HEK293 (cell line): Measurements from ENCODE around the gene GLRA3.

Source experiments
- CTCF ChIA-PET: fragments of 350-600 bp; formaldehyde crosslinking; extraction: SDS; loops from one replicate; lab custom pipeline; 2021; ENCODE audit warnings: antibody characterized with exemption; lab: Yijun Ruan, JAX
- POLR2A ChIA-PET: fragments of 300-600 bp; formaldehyde crosslinking; extraction: SDS; loops from one replicate; lab custom pipeline; 2020; ENCODE audit warnings: antibody characterized with exemption, inconsistent platforms; lab: Yijun Ruan, JAX
- H3K27ac ChIP-seq: fragments of 200-500 bp; sonication (Bioruptor generic); 2 replicates; pipeline ENCODE4 v1.5.1; 2014; ENCODE audit warnings: low read depth, low read length, control low read depth, inconsistent platforms; ENCODE audit errors: extremely low read depth
- H3K36me3 ChIP-seq, 2 experiments: fragments of 200-500 bp in 1 of 2; sonication (Bioruptor generic) in 1 of 2; 1 replicate in 1 of 2; 2 replicates in 1 of 2; pipeline ENCODE4 v1.5.1; 2014 to 2017; ENCODE audit warnings: inconsistent platforms in 2 of 2, low read length in 2 of 2; ENCODE audit not compliant: control insufficient read depth in 2 of 2, insufficient read depth in 1 of 2
- H3K4me1 ChIP-seq: fragments of 200-500 bp; sonication (Bioruptor generic); 2 replicates; pipeline ENCODE4 v1.5.1; 2014; ENCODE audit warnings: mild to moderate bottlenecking, low read length, inconsistent platforms; ENCODE audit not compliant: control insufficient read depth, insufficient read depth
- H3K4me3 ChIP-seq: 2 replicates; pipeline ENCODE4 v1.5.1; 2011; ENCODE audit warnings: low read depth, mild to moderate bottlenecking, control low read depth, low read length, moderate library complexity
- H3K9me3 ChIP-seq: fragments of 200-500 bp; sonication (Bioruptor generic); 2 replicates; pipeline ENCODE4 v1.5.1; 2014; ENCODE audit warnings: low read depth, low read length, inconsistent platforms; ENCODE audit not compliant: control insufficient read depth, insufficient read depth
- AEBP2 ChIP-seq: fragments of 450-650 bp; formaldehyde crosslinking; IDR thresholded peaks from 2 replicates; pipeline ENCODE4 v1.5.1; 2016; ENCODE audit warnings: missing biosample characterization, missing genetic modification characterization, borderline replicate concordance
- ATF2 ChIP-seq: fragments of 450-650 bp; formaldehyde crosslinking; IDR thresholded peaks from 2 replicates; pipeline ENCODE4 v1.5.1; 2016; ENCODE audit warnings: missing biosample characterization, missing genetic modification characterization, low read depth
- BCL11A ChIP-seq: fragments of 450-650 bp; formaldehyde crosslinking; IDR thresholded peaks from 2 replicates; pipeline ENCODE4 v1.5.1; 2016; ENCODE audit warnings: low read depth, missing biosample characterization, missing genetic modification characterization
- GLI2 ChIP-seq: fragments of 450-650 bp; formaldehyde crosslinking; IDR thresholded peaks from 2 replicates; pipeline ENCODE4; 2017; ENCODE audit warnings: missing biosample characterization, missing genetic modification characterization, low read depth, borderline replicate concordance
- HOXA7 ChIP-seq: sonication (generic); formaldehyde crosslinking; IDR thresholded peaks from 2 replicates; pipeline ENCODE4 v1.8.1; 2022; ENCODE audit warnings: missing genetic modification reagents, borderline replicate concordance
- KLF16 ChIP-seq: fragments of 450-650 bp; formaldehyde crosslinking; IDR thresholded peaks from 2 replicates; pipeline ENCODE4 v1.5.1; 2017; ENCODE audit warnings: missing biosample characterization, missing genetic modification characterization
- MZF1 ChIP-seq: fragments of 450-650 bp; formaldehyde crosslinking; IDR thresholded peaks from 2 replicates; pipeline ENCODE4 v1.5.1; 2017; ENCODE audit warnings: missing biosample characterization, missing genetic modification characterization, borderline replicate concordance
- PATZ1 ChIP-seq: fragments of 450-650 bp; formaldehyde crosslinking; IDR thresholded peaks from 2 replicates; pipeline ENCODE4 v1.5.1; 2016; ENCODE audit warnings: missing biosample characterization, missing genetic modification characterization
- RBAK ChIP-seq: fragments of 450-650 bp; formaldehyde crosslinking; IDR thresholded peaks from 2 replicates; pipeline ENCODE4 v1.5.1; 2016; ENCODE audit warnings: missing biosample characterization, missing genetic modification characterization
- WT1 ChIP-seq: fragments of 450-650 bp; formaldehyde crosslinking; IDR thresholded peaks from 2 replicates; pipeline ENCODE4 v1.5.1; 2016; ENCODE audit warnings: missing biosample characterization, missing genetic modification characterization
- ZBTB1 ChIP-seq: fragments of 450-650 bp; formaldehyde crosslinking; IDR thresholded peaks from 2 replicates; pipeline ENCODE4 v1.5.1; 2016; ENCODE audit warnings: missing biosample characterization, missing genetic modification characterization
- ZFP41 ChIP-seq: fragments of 450-650 bp; formaldehyde crosslinking; IDR thresholded peaks from 2 replicates; pipeline ENCODE4 v1.5.1; 2016; ENCODE audit warnings: missing biosample characterization, missing genetic modification characterization, borderline replicate concordance
- ZNF114 ChIP-seq: fragments of 450-650 bp; formaldehyde crosslinking; IDR thresholded peaks from 2 replicates; pipeline ENCODE4 v1.5.0; 2017; ENCODE audit warnings: missing biosample characterization, missing genetic modification characterization
- ZNF155 ChIP-seq: fragments of 450-650 bp; formaldehyde crosslinking; IDR thresholded peaks from 2 replicates; pipeline ENCODE4 v1.5.1; 2016; ENCODE audit warnings: missing biosample characterization, missing genetic modification characterization
- ZNF341 ChIP-seq: fragments of 450-650 bp; formaldehyde crosslinking; IDR thresholded peaks from 2 replicates; pipeline ENCODE4; 2016; ENCODE audit warnings: low read depth, missing biosample characterization, missing genetic modification characterization
- ZNF398 ChIP-seq: fragments of 450-650 bp; formaldehyde crosslinking; IDR thresholded peaks from 2 replicates; pipeline ENCODE4 v1.5.1; 2017; ENCODE audit warnings: missing biosample characterization, missing genetic modification characterization
- ZNF433 ChIP-seq: fragments of 450-650 bp; formaldehyde crosslinking; IDR thresholded peaks from 2 replicates; pipeline ENCODE4 v1.5.1; 2016; ENCODE audit warnings: missing biosample characterization, missing genetic modification characterization, low read depth
- ZNF510 ChIP-seq: fragments of 450-650 bp; formaldehyde crosslinking; IDR thresholded peaks from 2 replicates; pipeline ENCODE4 v1.5.1; 2018; ENCODE audit warnings: mild to moderate bottlenecking, missing genetic modification characterization, missing biosample characterization; ENCODE audit not compliant: insufficient replicate concordance
- ZNF514 ChIP-seq: fragments of 450-650 bp; formaldehyde crosslinking; IDR thresholded peaks from 2 replicates; pipeline ENCODE4 v1.5.1; 2016; ENCODE audit warnings: missing biosample characterization, missing genetic modification characterization
- ZNF571 ChIP-seq: fragments of 450-650 bp; formaldehyde crosslinking; IDR thresholded peaks from 2 replicates; pipeline ENCODE4 v1.5.0; 2017; ENCODE audit warnings: missing biosample characterization, missing genetic modification characterization
- ZNF610 ChIP-seq: fragments of 450-650 bp; formaldehyde crosslinking; IDR thresholded peaks from 2 replicates; pipeline ENCODE4 v1.5.1; 2016; ENCODE audit warnings: missing biosample characterization, missing genetic modification characterization, borderline replicate concordance
- ZNF658 ChIP-seq: fragments of 450-650 bp; formaldehyde crosslinking; IDR thresholded peaks from 2 replicates; pipeline ENCODE4; 2016; ENCODE audit warnings: missing biosample characterization, missing genetic modification characterization
- ZNF747 ChIP-seq: fragments of 450-650 bp; formaldehyde crosslinking; IDR thresholded peaks from 2 replicates; pipeline ENCODE4 v1.5.1; 2016; ENCODE audit warnings: missing biosample characterization, missing genetic modification characterization
- ZNF776 ChIP-seq: fragments of 450-650 bp; formaldehyde crosslinking; IDR thresholded peaks from 2 replicates; pipeline ENCODE4 v1.5.0; 2017; ENCODE audit warnings: missing biosample characterization, missing genetic modification characterization, borderline replicate concordance
- ZNF785 ChIP-seq: fragments of 450-650 bp; formaldehyde crosslinking; IDR thresholded peaks from 2 replicates; pipeline ENCODE4 v1.5.1; 2016; ENCODE audit warnings: missing biosample characterization, missing genetic modification characterization
- ZNF791 ChIP-seq: fragments of 450-650 bp; formaldehyde crosslinking; IDR thresholded peaks from 2 replicates; pipeline ENCODE4 v1.5.1; 2016; ENCODE audit warnings: missing biosample characterization, missing genetic modification characterization

The GLRA3 gene

GRCh38 chr4:174713821-174714220 lies 115.2 kb downstream of the GLRA3 start:
- TF ChIP-seq GLI2 (tag by site-specific recombination) (no peak), ZNF514 (no peak), ZNF785 (tag by site-specific recombination) (no peak), ZNF433 (tag by site-specific recombination) (no peak), ZNF776 (tag by site-specific recombination) (no peak), ZNF791 (tag by site-specific recombination) (no peak), ZNF747 (no peak), ZNF571 (tag by site-specific recombination) (no peak), ZNF610 (tag by site-specific recombination) (no peak)
- POLR2A ChIA-PET: no interaction called here
- Histone ChIP-seq H3K9me3 (no peaks in the 10 kb centered on the region), H3K27ac (no peak overlapping the region), H3K4me1 (no peaks in the 10 kb centered on the region), H3K36me3 (no peaks in the 10 kb centered on the region), H3K4me3 (no peak overlapping the region)
- CTCF ChIA-PET: interaction anchor here (0.6 to 2.0 kb wide), 5 partner anchors 11 to 457 kb away, joined by 3 to 9 read pairs (median 4); no protein-coding TSS in a partner anchor

- no peak for TF ChIP-seq ZNF155 (tag by site-specific recombination)
- no peak for TF ChIP-seq ZFP41 (tag by site-specific recombination)
- TF ChIP-seq MZF1 (tag by site-specific recombination): no peak
- TF ChIP-seq PATZ1: no peak
- TF ChIP-seq ZNF510 (tag by site-specific recombination): no peak
- TF ChIP-seq ZNF114 (tag by site-specific recombination): no peak
- TF ChIP-seq ZNF658 (tag by site-specific recombination): no peak
- CTCF ChIA-PET: interaction anchor here (0.6 to 1.4 kb wide), 2 partner anchors 14 to 34 kb away, joined by 3 to 4 read pairs; no protein-coding TSS in a partner anchor
- no peak overlapping the region for H3K27ac ChIP-seq
- no peaks in the 10 kb centered on the region for H3K36me3 ChIP-seq
- POLR2A ChIA-PET: no interaction called here
- no peak overlapping the region for H3K4me3 ChIP-seq
- no peaks in the 10 kb centered on the region for H3K9me3 ChIP-seq
- no peaks in the 10 kb centered on the region for H3K4me1 ChIP-seq
These were observed 115.9 kb downstream of the GLRA3 start for GRCh38 chr4:174713181-174713580.

- Histone ChIP-seq H3K4me3 (no peak overlapping the region), H3K4me1 (no peaks in the 10 kb centered on the region), H3K9me3 (no peaks in the 10 kb centered on the region), H3K36me3 (no peaks in the 10 kb centered on the region), H3K27ac (no peak overlapping the region)
- ChIA-PET CTCF (no interaction called here), POLR2A (no interaction called here)
- no peak for TF ChIP-seq ZNF341 (tag by site-specific recombination)
- no peak for TF ChIP-seq RBAK
- TF ChIP-seq WT1 (tag by site-specific recombination): no peak
- TF ChIP-seq ATF2 (tag by site-specific recombination): no peak
- TF ChIP-seq HOXA7: no peak
- no peak for TF ChIP-seq KLF16 (tag by site-specific recombination)
- TF ChIP-seq AEBP2: no peak
- TF ChIP-seq ZNF514: no peak
- TF ChIP-seq ZBTB1 (tag by site-specific recombination): no peak
- TF ChIP-seq ZNF398 (tag by site-specific recombination): no peak
- TF ChIP-seq BCL11A: no peak
These were observed 119.5 kb downstream of the GLRA3 start for GRCh38 chr4:174709526-174709925.
